GM12878 (cell line): ENCODE data around the gene LRRC63. TPM values are rescaled to one million over a fixed set of nuclear protein-coding genes. Genes with fewer than 3 reads are reported as not detected.

ENCODE experiments used
- ATAC-seq: fragments of 200-7000 bp; cut with Tn5 transposase; 3 replicates; pipeline ENCODE4 v1.9.1; 2020; ENCODE audit warnings: mild to moderate bottlenecking, moderate library complexity
- BruUV-seq: library from RNA; stranded (reverse); fragments of 400-500 nt; replicated peaks from 2 replicates; lab custom pipeline; 2021; lab: Mats Ljungman, UMichigan
- CTCF ChIA-PET: fragments of 300-600 bp; sonication (Branson Sonifier 250); formaldehyde crosslinking; extraction: SDS; loops from one replicate; lab custom pipeline; 2021; ENCODE audit warnings: inconsistent platforms; lab: Yijun Ruan, JAX
- POLR2A ChIA-PET: fragments of 350-600 bp; formaldehyde crosslinking; extraction: SDS; loops from one replicate; lab custom pipeline; 2021; ENCODE audit warnings: inconsistent platforms; lab: Charles Lee
- RAD21 ChIA-PET: fragments of 300-600 bp; sonication (Branson Sonifier 250); formaldehyde crosslinking; loops from one replicate; lab custom pipeline; 2023; ENCODE audit warnings: antibody characterized with exemption; ENCODE audit not compliant: unreplicated experiment; lab: Charles Lee
- SMC1A ChIA-PET: fragments of 300-600 bp; sonication (Branson Sonifier 250); formaldehyde crosslinking; loops from one replicate; lab custom pipeline; 2023; ENCODE audit not compliant: unreplicated experiment, uncharacterized antibody; lab: Charles Lee
- DNase-seq: peaks from one replicate; pipeline ENCODE4 v3.0.0-alpha.2; 2011; ENCODE audit warnings: low read depth, low spot score
- FAIRE-seq: peaks from 3 replicates; lab custom pipeline; 2011; peaks lifted over from hg19 to GRCh38; lab: Jason Lieb, UNC
- H2AFZ ChIP-seq: 2 replicates; pipeline ENCODE4 v1.6.0; 2011; ENCODE audit warnings: low read depth, low read length, control low read depth; ENCODE audit not compliant: control insufficient read depth
- H3K27ac ChIP-seq: 2 replicates; pipeline ENCODE4 v1.5.1; 2011; ENCODE audit warnings: control low read depth; ENCODE audit not compliant: control insufficient read depth, insufficient read depth
- H3K27me3 ChIP-seq, 2 experiments: replicated peaks in 1 of 2; 2 replicates each; pipeline versions ENCODE4 v1.6.0 to v1.6.1; 2011; ENCODE audit warnings: low read length in 1 of 2; ENCODE audit not compliant: control insufficient read depth in 2 of 2, insufficient read depth in 2 of 2
- H3K36me3 ChIP-seq, 2 experiments: 2 replicates each; pipeline ENCODE4 v1.5.1; 2011; ENCODE audit warnings: low read length in 1 of 2; ENCODE audit not compliant: control insufficient read depth in 2 of 2, insufficient read depth in 2 of 2
- H3K4me1 ChIP-seq: 2 replicates; pipeline ENCODE4 v1.6.1; 2011; ENCODE audit warnings: mild to moderate bottlenecking, low read length, moderate library complexity, mixed read lengths; ENCODE audit not compliant: control insufficient read depth, insufficient read depth
- H3K4me2 ChIP-seq: 2 replicates; pipeline ENCODE4 v1.6.0; 2011; ENCODE audit warnings: control low read depth; ENCODE audit not compliant: control insufficient read depth, insufficient read depth
- H3K4me3 ChIP-seq: fragments of 200-600 bp; sonication (generic); 2 replicates; pipeline ENCODE4 v1.5.1; 2016
- H3K79me2 ChIP-seq: 2 replicates; pipeline ENCODE4 v1.6.0; 2011; ENCODE audit warnings: low read length; ENCODE audit not compliant: control insufficient read depth, insufficient read depth
- H3K9ac ChIP-seq: 2 replicates; pipeline ENCODE4 v1.8.0; 2011; ENCODE audit warnings: low read length, control low read depth, mixed read lengths; ENCODE audit not compliant: control insufficient read depth, insufficient read depth
- H3K9me3 ChIP-seq: replicated peaks from 3 replicates; pipeline ENCODE4 v1.5.1; 2011; ENCODE audit warnings: mild to moderate bottlenecking, low read length; ENCODE audit not compliant: control insufficient read depth, insufficient read depth
- H4K20me1 ChIP-seq: 2 replicates; pipeline ENCODE4 v1.6.0; 2011; ENCODE audit not compliant: control insufficient read depth, insufficient read depth
- CBX3 ChIP-seq: fragments of 200-600 bp; sonication (generic); IDR thresholded peaks from 2 replicates; pipeline ENCODE4 v1.6.1; 2016; ENCODE audit warnings: low read depth, borderline replicate concordance
- CBX5 ChIP-seq: sonication (generic); IDR thresholded peaks from 2 replicates; pipeline ENCODE4 v1.6.1; 2016; ENCODE audit warnings: low read depth, moderate library complexity, mild to moderate bottlenecking, inconsistent platforms
- CREB1 ChIP-seq: IDR thresholded peaks from 2 replicates; pipeline ENCODE4 v1.6.1; 2012; ENCODE audit warnings: low read depth, mild to moderate bottlenecking, inconsistent platforms
- CREM ChIP-seq: IDR thresholded peaks from 2 replicates; pipeline ENCODE4 v1.6.1; 2014; ENCODE audit warnings: antibody characterized with exemption, low read depth
- GATAD2B ChIP-seq: fragments of 450-650 bp; conservative IDR thresholded peaks from 2 replicates; pipeline ENCODE4 v1.6.1; 2017; ENCODE audit warnings: low read depth, mild to moderate bottlenecking, moderate library complexity
- MYB ChIP-seq: fragments of 150-350 bp; IDR thresholded peaks from 2 replicates; pipeline ENCODE4 v1.6.1; 2014; ENCODE audit warnings: mild to moderate bottlenecking, low read depth, low read length, borderline replicate concordance
- RBBP5 ChIP-seq: fragments of 200-600 bp; sonication (generic); conservative IDR thresholded peaks from 2 replicates; pipeline ENCODE4 v1.6.1; 2016
- REST ChIP-seq: IDR thresholded peaks from 2 replicates; pipeline ENCODE4 v1.6.1; 2012; ENCODE audit warnings: mild to moderate bottlenecking, low read depth, low read length
- WGBS: methylation state at CpG from one replicate; pipeline ENCODE4 v1.1.6; 2016; ENCODE audit warnings: low lambda C conversion rate; ENCODE audit not compliant: insufficient replicate concordance, insufficient coverage; ENCODE audit errors: missing lambda C conversion rate; 5-methylcytosine and 5-hydroxymethylcytosine counted together
- in situ Hi-C: fragments of 300-500 bp; cut with MboI; formaldehyde crosslinking; loops from 9 replicates; pipeline ENCODE4 v1.14.3; 2018; ENCODE audit warnings: mixed read lengths
- intact Hi-C: fragments of 100-400 bp; cut with micrococcal nuclease; formaldehyde crosslinking; loops from one replicate; pipeline ENCODE4 v1.14.2; 2022; ENCODE audit not compliant: unreplicated experiment
- polyA plus RNA-seq, 11 experiments: library from polyadenylated mRNA; depleted of rRNA in 4 of 11; unstranded in 6 of 11; stranded (reverse) in 5 of 11; fragments of >200 nt; fragmentation: Nextera tagmentation in 4 of 11; fragmentation: Illumina TruSeq in 1 of 11; extraction: Ambion mirVana in 4 of 11; extraction: Trizol in 1 of 11; gene quantifications; 1 replicate in 1 of 11; 2 replicates in 10 of 11; pipeline versions ENCODE4 v1.2.1 to v1.2.3, GENCODE V29; 2011 to 2016; ENCODE audit warnings: inconsistent platforms in 2 of 11, missing spikeins in 2 of 11, low read depth in 1 of 11
- total RNA-seq, 4 experiments: library from RNA; depleted of rRNA in 3 of 4; stranded (reverse); fragments of >200 nt in 3 of 4; fragmentation: Illumina TruSeq in 1 of 4; extraction: Trizol in 1 of 4; gene quantifications; 2 replicates each; pipeline versions ENCODE4 v1.2.1 to v1.2.3, GENCODE V29; 2013 to 2021

Gene LRRC63
- total and polyA plus RNA-seq, 10 of the 15 experiments (the other 5 are each of a cell fraction or from before 2014, with no cell fraction given): 0.34 to 0.98 (median 0.76) TPM; not detected in 1

DNA sequence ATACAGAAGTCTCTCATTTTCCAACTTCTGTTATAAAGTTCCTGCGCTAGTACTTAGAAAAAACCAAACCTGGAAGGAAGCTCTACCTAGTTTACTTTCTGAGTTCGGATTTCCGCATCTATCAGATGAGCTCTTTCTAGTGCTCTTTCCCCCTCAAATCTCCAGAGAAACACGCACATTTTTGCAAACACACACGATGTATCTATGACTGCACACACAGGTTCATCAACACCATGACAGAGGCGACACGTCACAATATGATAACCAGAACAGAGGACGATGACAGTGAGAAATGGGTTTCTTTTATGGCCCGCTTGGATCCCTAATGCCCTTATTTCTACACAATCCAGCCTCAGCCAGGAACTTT, 629 bp upstream of the LRRC63 start:
- RAD21 ChIA-PET: no interaction called here
- H3K36me3 ChIP-seq: no peaks in the 10 kb centered on the region
- under 1% methylated on average over 9 of the region's 9 CpGs for WGBS
- peaks cover 4% of the 10 kb centered on the region; the same call in 1 of the 2 replicates for H3K4me1 ChIP-seq
- intact Hi-C loops (no loop called here), in situ Hi-C loops (no loop called here)
- SMC1A ChIA-PET: interaction anchor here (0.8 to 1.4 kb wide), 3 partner anchors 12 to 68 kb away, joined by 3 to 4 read pairs (median 3); no protein-coding TSS in a partner anchor
- H4K20me1 ChIP-seq: no peaks in the 10 kb centered on the region
- no peaks in the 10 kb centered on the region for H3K27me3 ChIP-seq
- H2AFZ ChIP-seq: peak overlapping the region; percentile 99
- DNase-seq: no peak
- H3K4me3 ChIP-seq: peak overlapping the region; percentile 72
- H3K9me3 ChIP-seq: no peaks in the 10 kb centered on the region; the same call in 2 of the 3 replicates
- no peak for FAIRE-seq
- H3K4me2 ChIP-seq: peak overlapping the region; percentile 100
- POLR2A ChIA-PET: interaction anchor here (1.3 kb wide), 1 partner anchor 12 kb away, joined by 3 read pairs; no protein-coding TSS in a partner anchor
- no peaks in the 10 kb centered on the region for H3K79me2 ChIP-seq
- TF ChIP-seq CBX5: no peak
- no peak for TF ChIP-seq MYB
- no peak for TF ChIP-seq RBBP5
- peak; percentile 73 for TF ChIP-seq CREM
- TF ChIP-seq CBX3: no peak
- no peak for TF ChIP-seq GATAD2B
- no peak for TF ChIP-seq REST
- peak; percentile 87 for TF ChIP-seq CREB1
- ATAC-seq: peak; percentile 30
- BruUV-seq: TSS peak; percentile 69
- no peak overlapping the region for H3K27ac ChIP-seq
- H3K9ac ChIP-seq: peak overlapping the region; percentile 72
- CTCF ChIA-PET: interaction anchor here (1.5 kb wide), 1 partner anchor 11 kb away, joined by 4 read pairs; no protein-coding TSS in a partner anchor
